Measurements from ENCODE around the gene MINDY4.
"Not testable (repeated sequence)": the region's sequence is repeated elsewhere in the genome, so short reads cannot be mapped to it uniquely, and the experiment has no call there.

MINDY4 gene

GRCh38 chr7:30805931-30806330 is 34.7 kb downstream of the MINDY4 start:
- DNase-seq = no peak

- not testable (repeated sequence) for DNase-seq
These were observed 36.3 kb downstream of the MINDY4 start for GRCh38 chr7:30807477-30807876.

GRCh38 chr7:30807941-30808340 is 36.7 kb downstream of the MINDY4 start:
- DNase-seq = not testable (repeated sequence)

- DNase-seq = no peak
These were observed 39.8 kb downstream of the MINDY4 start for GRCh38 chr7:30810986-30811385.

- no peak for DNase-seq
These were observed 41.5 kb downstream of the MINDY4 start for GRCh38 chr7:30812676-30813075.

GRCh38 chr7:30813466-30813865 is 42.2 kb downstream of the MINDY4 start:
- no peak for DNase-seq

GRCh38 chr7:30814700-30815387 is 43.6 kb downstream of the MINDY4 start:
- DNase-seq = no peak

GRCh38 chr7:30815388-30815854 is 44.2 kb downstream of the MINDY4 start:
- no peak for DNase-seq

- no peak for DNase-seq
These were observed 44.9 kb downstream of the MINDY4 start for GRCh38 chr7:30815951-30816644.

GRCh38 chr7:30816645-30817370 is 45.6 kb downstream of the MINDY4 start:
- no peak for DNase-seq

- DNase-seq = no peak
These were observed 46.2 kb downstream of the MINDY4 start for GRCh38 chr7:30817371-30817767.

GRCh38 chr7:30824821-30825720 is 53.9 kb downstream of the MINDY4 start:
- no peak for DNase-seq

- no peak for DNase-seq
These were observed 55.0 kb downstream of the MINDY4 start for GRCh38 chr7:30826181-30826580.

GRCh38 chr7:30828591-30828990 is 57.4 kb downstream of the MINDY4 start:
- no peak for DNase-seq

- no peak for DNase-seq
These were observed 58.3 kb downstream of the MINDY4 start for GRCh38 chr7:30829471-30829870.

GRCh38 chr7:30831227-30831626 is 60.0 kb downstream of the MINDY4 start:
- no peak for DNase-seq

GRCh38 chr7:30831936-30832335 is 60.7 kb downstream of the MINDY4 start:
- DNase-seq = no peak

GRCh38 chr7:30834017-30834674 is 62.9 kb downstream of the MINDY4 start:
- DNase-seq = not testable (repeated sequence)

GRCh38 chr7:30835396-30835915 is 64.2 kb downstream of the MINDY4 start:
- DNase-seq = no peak

GRCh38 chr7:30836991-30837390 is 65.8 kb downstream of the MINDY4 start:
- DNase-seq = no peak

- no peak for DNase-seq
These were observed 66.4 kb downstream of the MINDY4 start for GRCh38 chr7:30837581-30837980.

GRCh38 chr7:30838008-30838407 is 66.8 kb downstream of the MINDY4 start:
- no peak for DNase-seq

Measured in activated CD4-positive, alpha-beta T cell treated with anti-CD3 and anti-CD28 coated beads, Interleukin-2, amount 50 U/mL, for 48 hours (primary cell).